RKO (cell line): ENCODE results near the gene PRIM2.
"Not testable (repeated sequence)": the region's sequence is repeated elsewhere in the genome, so short reads cannot be mapped to it uniquely, and the experiment has no call there.

Source experiments
- DNase-seq: peaks from one replicate; pipeline ENCODE4 v3.0.0-alpha.2; 2016; ENCODE audit warnings: low spot score

Gene PRIM2

DNA sequence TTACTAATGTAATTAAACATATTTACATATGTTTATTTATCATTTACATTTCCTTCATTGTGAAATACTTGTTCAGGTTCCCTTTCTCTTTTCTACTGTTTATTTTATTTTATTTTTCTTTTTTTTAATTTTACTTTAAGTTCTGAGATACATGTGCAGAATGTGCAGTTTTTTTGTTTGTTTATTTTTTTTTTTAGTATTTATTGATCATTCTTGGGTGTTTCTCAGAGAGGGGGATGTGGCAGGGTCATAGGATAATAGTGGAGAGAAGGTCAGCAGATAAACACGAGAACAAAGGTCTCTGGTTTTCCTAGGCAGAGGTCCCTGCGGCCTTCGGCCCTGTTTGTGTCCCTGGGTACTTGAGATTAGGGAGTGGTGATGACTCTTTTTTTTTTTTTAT, 8.7 kb upstream of the PRIM2 start:
- DNase-seq: not testable (repeated sequence)

DNA sequence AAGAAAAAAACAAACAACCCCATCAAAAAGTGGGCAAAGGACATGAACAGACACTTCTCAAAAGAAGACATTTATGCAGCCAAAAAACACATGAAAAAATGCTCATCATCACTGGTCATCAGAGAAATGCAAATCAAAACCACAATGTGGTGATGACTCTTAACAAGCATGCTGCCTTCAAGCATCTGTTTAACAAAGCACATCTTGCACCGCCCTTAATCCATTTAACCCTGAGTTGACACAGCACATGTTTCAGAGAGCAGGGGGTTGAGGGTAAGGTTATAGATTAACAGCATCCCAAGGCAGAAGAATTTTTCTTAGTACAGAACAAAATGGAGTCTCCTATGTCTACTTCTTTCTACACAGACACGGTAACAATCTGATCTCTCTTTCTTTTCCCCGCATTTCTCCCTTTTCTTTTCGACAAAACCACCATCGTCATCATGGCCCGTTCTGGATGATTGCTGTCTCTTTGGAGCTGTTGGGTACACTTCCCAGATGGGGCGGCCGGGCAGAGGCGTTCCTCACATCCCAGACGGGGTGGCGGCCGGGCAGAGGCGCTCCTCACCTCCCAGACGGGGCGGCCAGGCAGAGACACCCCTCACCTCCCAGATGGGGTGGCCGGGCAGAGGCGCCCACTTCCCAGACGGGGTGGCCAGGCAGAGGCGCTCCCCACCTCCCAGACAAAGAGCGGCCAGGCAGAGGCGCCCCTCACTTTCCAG, 7.2 kb upstream of the PRIM2 start:
- DNase-seq: not testable (repeated sequence)

- DNase-seq: no peak
Measured at GRCh38 chr6:57310817-57311157, 6.6 kb upstream of the PRIM2 start.

DNA sequence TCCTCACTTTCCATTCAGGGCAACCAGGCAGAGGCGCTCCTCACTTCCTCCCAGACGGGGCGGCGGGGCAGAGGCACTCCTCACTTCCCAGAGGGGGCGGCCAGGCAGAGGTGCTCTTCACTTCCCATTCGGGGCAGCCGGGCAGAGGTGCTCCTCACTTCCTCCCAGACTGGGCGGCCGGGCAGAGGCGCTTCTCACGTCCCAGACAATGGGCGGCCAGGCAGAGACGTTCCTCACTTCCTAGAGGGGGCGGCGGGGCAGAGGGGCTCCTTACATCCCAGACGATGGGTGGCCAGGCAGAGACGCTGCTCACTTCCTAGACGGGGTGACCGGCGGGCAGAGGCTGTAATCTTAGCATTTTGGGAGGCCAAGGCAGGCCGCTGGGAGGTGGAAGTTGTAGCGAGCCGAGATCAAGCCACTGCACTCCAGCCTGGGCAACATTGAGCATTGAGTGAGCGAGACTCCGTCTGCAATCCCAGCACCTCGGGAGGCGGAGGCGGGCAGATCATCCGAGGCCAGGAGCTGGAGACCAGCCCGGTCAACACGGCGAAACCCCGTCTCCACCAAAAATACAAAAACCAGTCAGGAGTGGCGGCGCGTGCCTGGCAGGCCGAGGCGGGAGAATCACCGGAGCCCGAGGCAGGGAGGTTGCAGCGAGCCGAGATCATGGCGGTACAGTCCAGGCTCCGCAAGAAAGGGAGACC, 6.0 kb upstream of the PRIM2 start:
- DNase-seq: not testable (repeated sequence)

- DNase-seq: no peak
Measured at GRCh38 chr6:57312004-57312345, 5.5 kb upstream of the PRIM2 start.

GRCh38 chr6:57313009-57313408, 4.4 kb upstream of the PRIM2 start:
- DNase-seq: no peak

- DNase-seq: peak; percentile 94
Measured at GRCh38 chr6:57313711-57314471, 3.5 kb upstream of the PRIM2 start.

DNA sequence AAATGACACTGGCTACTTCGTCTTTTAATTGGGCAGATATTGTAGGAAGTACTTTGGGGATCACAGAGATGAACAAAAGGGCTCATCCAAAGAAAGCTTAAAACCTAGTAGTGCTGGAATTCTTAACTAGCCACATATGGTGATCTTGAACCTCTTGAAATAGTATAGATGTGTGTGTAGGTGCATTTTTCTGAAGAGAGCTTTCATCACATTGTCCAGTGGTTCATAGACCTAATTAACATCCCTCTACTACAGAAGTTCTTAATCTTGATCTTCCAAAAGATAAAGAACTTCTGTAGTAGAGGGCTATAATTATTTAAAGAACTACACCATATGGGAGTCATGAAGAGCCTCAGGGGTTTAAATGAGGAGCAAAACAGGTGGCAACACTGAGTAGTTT, 2.3 kb upstream of the PRIM2 start:
- no peak for DNase-seq

- no peak for DNase-seq
Measured at GRCh38 chr6:57315851-57316250, 1.6 kb upstream of the PRIM2 start.

DNA sequence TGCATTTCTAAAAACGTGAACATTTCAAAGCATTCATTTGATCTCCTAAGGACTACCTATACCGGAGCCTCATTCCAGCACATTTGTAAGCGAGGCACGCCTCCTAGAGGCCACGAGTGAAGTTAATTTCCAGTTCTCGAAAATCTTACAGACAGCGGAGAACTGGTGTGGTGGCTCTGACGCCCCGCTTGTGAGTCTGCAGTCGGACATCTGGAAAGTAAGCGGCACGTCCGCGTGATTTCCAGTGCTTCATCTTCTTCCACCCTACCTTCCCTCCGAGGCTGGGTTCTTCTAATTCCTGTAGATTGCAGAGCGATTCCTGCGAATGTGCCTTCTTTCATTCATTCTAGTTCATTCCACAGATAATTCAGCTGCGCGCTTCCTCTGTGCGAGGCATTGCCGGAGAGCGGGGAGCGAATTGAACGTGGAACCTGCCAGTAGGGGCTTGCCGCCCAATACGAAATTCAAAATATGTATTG, 810 bp upstream of the PRIM2 start:
- DNase-seq: peak; percentile 95

DNA sequence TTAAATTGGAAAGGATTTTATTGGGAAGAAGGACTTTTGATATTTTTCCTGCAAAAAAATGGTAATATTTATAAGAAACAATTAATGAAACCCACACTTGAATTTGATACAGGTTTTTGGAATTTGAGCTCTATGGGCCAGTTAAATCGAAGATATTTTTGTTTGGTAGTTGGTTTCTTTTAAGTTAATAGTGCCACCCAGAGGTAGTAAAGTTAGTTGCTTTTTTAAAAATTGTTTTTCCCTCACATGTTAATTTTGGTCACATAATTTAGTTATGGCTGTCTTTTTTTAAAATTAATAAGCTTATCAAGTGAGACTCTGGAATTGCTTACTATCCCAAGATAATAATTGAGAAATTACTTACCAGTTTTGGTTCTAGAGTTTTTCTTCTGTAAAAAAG, 7.1 kb downstream of the PRIM2 start:
- DNase-seq: peak; percentile 61

DNA sequence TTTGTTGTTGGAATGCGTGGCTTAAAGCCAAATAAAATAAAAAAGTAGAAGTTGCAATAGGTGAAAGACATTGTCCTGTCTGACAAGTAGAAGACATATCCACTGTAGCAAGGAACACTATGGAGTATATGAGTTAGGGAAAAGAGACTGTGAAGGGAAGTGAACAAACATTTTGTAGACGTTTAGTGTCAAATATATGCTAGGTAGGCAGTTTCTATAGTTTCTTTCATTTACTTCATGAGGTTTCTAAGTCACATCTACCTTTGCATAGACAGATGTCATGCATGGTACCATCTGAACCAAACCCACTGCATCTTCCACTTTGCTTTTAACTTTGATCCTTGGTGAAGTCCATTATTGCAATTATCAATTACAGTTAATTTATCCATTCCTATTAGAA, 9.9 kb downstream of the PRIM2 start:
- DNase-seq: no peak

DNA sequence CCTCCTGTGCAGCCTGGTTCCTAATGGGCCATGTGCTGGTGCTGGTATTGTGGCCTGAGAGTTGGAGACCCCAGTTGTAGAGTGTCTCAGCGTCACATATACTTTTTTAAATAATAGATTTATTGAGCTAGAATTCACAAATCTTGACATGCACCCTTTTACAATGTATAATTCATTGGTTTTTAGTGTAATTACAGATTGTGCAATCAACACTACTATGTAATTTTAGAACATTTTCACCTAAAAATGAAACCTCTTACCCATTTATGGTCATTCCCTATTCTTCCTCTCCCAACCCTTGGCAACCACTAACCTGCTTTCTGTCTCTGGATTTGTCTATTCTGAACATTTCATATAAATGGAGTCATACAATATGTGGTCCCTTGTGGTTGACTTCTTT, 10.6 kb downstream of the PRIM2 start:
- DNase-seq: no peak

- DNase-seq: no peak
Measured at GRCh38 chr6:57329933-57330332, 12.5 kb downstream of the PRIM2 start.

- no peak for DNase-seq
Measured at GRCh38 chr6:57342148-57342669, 24.8 kb downstream of the PRIM2 start.

- not testable (repeated sequence) for DNase-seq
Measured at GRCh38 chr6:57343342-57343741, 25.9 kb downstream of the PRIM2 start.

DNA sequence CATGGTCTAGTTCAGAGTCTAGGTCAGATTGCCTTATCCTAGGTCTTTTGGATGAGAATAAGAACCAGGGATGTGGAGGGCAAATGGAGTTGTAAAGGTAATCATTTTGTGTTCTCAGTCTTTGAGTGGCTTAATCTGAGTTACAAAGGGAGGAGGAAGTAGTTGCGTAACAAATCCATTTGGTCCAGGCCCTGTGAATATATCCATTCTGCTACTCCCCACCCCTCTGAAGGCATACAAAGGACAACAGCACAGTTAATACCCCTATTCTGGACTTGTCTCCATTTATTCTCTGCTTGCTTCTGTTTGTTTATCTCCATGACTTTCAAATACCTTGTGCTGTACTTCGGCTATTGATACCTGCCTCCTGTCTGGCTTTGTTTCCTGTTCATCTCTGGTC, 29.3 kb downstream of the PRIM2 start:
- DNase-seq: not testable (repeated sequence)

DNA sequence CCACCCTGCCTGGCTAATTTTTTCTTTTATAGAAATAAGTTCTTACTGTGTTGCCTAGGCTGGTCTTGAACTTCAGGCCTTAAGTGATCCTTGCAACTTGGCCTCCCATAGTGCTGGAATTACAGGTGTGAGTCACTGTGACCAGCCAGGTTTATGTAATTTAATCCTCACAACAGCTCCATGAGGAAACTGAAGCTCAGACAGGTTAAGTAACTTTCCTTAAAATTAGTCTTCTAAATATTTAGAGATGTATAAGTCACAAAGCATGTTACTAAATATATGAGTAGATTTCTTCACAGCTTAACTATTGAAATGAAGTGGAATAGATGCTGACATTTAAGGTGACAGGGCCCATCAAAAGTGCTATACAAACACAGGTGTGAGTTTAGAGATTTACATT, 30.2 kb downstream of the PRIM2 start:
- DNase-seq: not testable (repeated sequence)

GRCh38 chr6:57350443-57350842, 33.0 kb downstream of the PRIM2 start:
- DNase-seq: not testable (repeated sequence)

- not testable (repeated sequence) for DNase-seq
Measured at GRCh38 chr6:57352596-57352995, 35.2 kb downstream of the PRIM2 start.

DNA sequence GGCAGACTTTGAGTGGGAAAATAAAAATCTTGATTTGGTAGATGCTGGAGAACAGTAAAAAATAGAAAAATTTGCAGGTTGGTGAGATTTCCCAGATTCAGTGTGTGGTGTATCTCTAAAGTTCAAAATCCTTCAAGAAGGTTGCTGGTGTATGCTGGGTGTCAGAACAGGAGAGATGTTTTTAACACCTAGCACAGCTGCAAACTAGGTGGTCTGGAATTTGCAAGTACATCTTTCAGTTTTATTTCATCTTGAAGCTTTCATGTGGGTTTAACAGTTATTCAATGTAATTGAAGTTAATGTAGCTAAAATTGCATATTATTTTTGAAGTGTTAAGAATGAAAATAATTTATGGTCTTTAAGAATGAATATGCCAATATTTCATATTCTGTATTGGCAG, 40.9 kb downstream of the PRIM2 start:
- not testable (repeated sequence) for DNase-seq

DNA sequence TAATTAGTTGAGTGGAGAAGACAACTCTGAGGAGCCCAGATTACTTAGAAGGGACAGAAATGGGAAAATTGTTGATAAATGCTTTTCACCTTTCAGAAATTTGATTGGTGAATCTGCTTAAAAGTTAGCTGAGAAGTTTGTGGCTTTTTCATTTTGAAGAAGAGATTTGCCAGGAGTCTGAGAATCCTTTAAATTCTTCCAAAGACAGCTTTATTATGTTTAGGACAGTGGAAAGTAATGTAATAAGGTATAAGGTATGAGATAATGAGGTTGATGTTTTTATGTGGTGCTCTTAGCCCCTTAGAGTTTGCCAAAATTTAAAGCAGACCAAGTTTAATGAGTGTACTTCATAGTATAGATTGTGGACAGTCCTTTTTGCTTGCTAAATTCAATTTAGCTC, 42.3 kb downstream of the PRIM2 start:
- not testable (repeated sequence) for DNase-seq

DNA sequence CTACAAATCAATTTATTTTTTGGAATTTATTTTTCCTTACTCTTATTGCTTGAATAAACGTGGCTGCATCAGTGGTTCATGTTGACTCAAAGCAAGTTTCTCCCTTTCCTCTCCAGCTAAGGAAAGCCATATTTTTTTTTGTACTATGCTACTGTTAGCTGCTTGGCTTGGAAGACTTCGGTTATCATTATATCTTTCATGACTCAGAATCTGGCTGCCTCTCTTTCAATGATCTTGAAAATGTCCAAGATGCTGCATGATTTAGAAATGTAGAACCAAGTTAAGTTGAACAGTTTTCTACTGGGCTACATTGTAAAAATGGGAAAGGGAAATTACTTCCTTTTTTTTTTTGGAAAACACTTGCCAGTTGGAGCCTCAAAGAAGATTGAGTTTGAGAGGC, 44.9 kb downstream of the PRIM2 start:
- not testable (repeated sequence) for DNase-seq
